HL-60 (cell line): ENCODE results near the gene TBC1D14.

Source experiments
- DNase-seq, 2 experiments: peaks; one replicate each; pipeline ENCODE4 v3.0.0-alpha.2; 2010 to 2020; ENCODE audit warnings: low read depth in 1 of 2, low spot score in 1 of 2
- H3K27ac ChIP-seq: fragments of 250-450 bp; sonication (Bioruptor Pico); replicated peaks from 2 replicates; pipeline ENCODE4 v1.5.1; 2020; ENCODE audit warnings: mild to moderate bottlenecking, moderate library complexity
- H3K27me3 ChIP-seq: fragments of 250-450 bp; sonication (Bioruptor Pico); 2 replicates; pipeline ENCODE4 v1.5.1; 2021; ENCODE audit warnings: mild to moderate bottlenecking, moderate library complexity; ENCODE audit not compliant: insufficient read depth, poor library complexity, severe bottlenecking
- H3K4me3 ChIP-seq: replicated peaks from 2 replicates; pipeline ENCODE4 v1.5.1; 2011; ENCODE audit warnings: mild to moderate bottlenecking, control low read depth, low read length; ENCODE audit not compliant: insufficient read depth
- GABPA ChIP-seq: IDR thresholded peaks from 2 replicates; pipeline ENCODE4 v1.6.1; 2012; ENCODE audit warnings: low read depth
- POLR2AphosphoS5 ChIP-seq: IDR thresholded peaks from 2 replicates; pipeline ENCODE4 v1.6.1; 2012; ENCODE audit warnings: low read depth
- SPI1 ChIP-seq: IDR thresholded peaks from 2 replicates; pipeline ENCODE4 v1.6.1; 2012; ENCODE audit warnings: low read depth, mild to moderate bottlenecking, borderline replicate concordance
- TF ChIP-seq, protein P1 (sequence below): IDR thresholded peaks from 2 replicates; pipeline ENCODE4 v1.6.1; 2012; ENCODE audit warnings: low read depth; ENCODE audit not compliant: insufficient replicate concordance
- TF ChIP-seq, protein P2 (sequence below): IDR thresholded peaks from one replicate; pipeline ENCODE4 v1.5.1; 2011; ENCODE audit warnings: low read length, control low read depth, inconsistent platforms; ENCODE audit not compliant: insufficient read depth

Gene TBC1D14

DNA sequence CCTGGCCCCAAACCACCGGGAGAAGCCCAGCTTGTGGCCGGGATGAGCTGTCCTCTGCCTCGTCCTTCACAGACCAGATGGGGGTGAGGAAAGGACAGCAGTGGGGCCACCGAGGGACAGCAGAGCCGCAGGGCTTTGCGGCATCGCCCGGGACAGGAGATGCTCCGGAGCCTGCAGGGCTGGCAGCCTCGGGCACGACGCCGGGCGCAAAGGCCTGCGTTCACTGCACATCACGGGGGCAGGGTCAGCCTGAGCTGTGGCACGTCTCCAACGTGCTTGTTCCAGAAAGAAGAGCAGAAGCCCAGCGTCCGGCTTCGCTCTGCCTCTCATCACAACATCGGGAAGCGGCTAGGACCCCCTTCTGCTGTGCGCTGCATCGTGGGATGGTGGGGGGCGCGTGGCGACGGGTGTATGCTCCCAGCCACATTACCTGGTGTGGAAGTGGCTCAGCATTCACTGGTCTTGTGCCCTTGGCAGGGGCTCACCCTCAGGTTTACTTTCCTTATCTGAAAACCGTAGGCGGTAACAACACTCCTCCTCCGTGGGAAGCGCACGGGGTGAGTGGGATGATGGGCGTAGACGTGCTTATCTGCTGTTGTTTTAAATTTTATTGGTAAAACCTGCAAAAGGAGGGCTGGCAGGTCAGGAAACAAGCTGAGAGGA, 141.0 kb downstream of the TBC1D14 start:
- Histone ChIP-seq H3K27ac (no peak overlapping the region), H3K4me3 (no peak overlapping the region), H3K27me3 (no peaks in the 10 kb centered on the region)
- TF ChIP-seq GABPA (no peak), SPI1 (no peak), POLR2AphosphoS5 (no peak)
- TF ChIP-seq, protein P1, sequence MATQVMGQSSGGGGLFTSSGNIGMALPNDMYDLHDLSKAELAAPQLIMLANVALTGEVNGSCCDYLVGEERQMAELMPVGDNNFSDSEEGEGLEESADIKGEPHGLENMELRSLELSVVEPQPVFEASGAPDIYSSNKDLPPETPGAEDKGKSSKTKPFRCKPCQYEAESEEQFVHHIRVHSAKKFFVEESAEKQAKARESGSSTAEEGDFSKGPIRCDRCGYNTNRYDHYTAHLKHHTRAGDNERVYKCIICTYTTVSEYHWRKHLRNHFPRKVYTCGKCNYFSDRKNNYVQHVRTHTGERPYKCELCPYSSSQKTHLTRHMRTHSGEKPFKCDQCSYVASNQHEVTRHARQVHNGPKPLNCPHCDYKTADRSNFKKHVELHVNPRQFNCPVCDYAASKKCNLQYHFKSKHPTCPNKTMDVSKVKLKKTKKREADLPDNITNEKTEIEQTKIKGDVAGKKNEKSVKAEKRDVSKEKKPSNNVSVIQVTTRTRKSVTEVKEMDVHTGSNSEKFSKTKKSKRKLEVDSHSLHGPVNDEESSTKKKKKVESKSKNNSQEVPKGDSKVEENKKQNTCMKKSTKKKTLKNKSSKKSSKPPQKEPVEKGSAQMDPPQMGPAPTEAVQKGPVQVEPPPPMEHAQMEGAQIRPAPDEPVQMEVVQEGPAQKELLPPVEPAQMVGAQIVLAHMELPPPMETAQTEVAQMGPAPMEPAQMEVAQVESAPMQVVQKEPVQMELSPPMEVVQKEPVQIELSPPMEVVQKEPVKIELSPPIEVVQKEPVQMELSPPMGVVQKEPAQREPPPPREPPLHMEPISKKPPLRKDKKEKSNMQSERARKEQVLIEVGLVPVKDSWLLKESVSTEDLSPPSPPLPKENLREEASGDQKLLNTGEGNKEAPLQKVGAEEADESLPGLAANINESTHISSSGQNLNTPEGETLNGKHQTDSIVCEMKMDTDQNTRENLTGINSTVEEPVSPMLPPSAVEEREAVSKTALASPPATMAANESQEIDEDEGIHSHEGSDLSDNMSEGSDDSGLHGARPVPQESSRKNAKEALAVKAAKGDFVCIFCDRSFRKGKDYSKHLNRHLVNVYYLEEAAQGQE = no peak
- TF ChIP-seq, protein P2, sequence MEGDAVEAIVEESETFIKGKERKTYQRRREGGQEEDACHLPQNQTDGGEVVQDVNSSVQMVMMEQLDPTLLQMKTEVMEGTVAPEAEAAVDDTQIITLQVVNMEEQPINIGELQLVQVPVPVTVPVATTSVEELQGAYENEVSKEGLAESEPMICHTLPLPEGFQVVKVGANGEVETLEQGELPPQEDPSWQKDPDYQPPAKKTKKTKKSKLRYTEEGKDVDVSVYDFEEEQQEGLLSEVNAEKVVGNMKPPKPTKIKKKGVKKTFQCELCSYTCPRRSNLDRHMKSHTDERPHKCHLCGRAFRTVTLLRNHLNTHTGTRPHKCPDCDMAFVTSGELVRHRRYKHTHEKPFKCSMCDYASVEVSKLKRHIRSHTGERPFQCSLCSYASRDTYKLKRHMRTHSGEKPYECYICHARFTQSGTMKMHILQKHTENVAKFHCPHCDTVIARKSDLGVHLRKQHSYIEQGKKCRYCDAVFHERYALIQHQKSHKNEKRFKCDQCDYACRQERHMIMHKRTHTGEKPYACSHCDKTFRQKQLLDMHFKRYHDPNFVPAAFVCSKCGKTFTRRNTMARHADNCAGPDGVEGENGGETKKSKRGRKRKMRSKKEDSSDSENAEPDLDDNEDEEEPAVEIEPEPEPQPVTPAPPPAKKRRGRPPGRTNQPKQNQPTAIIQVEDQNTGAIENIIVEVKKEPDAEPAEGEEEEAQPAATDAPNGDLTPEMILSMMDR = no peak
- no peak for DNase-seq

DNA sequence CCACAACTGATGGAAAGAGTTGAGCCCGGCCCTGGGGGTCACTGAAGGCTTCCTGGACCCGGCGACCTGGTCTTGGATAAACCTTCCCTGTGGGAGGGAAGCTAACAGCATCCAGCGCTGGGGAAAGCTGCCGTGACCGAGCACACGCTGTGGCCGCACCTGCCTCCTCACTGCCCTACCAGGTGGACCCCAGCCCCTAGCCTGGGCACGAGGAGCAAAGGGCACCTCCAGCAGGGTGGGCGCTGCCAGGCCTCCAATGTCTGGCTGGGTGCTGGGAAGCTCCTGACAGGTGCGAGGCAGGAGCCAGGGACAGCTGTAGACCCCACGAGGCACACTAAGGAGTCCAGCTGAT, 141.5 kb downstream of the TBC1D14 start:
- TF ChIP-seq SPI1 = no peak
- TF ChIP-seq GABPA = no peak
- TF ChIP-seq, protein P2 = no peak
- TF ChIP-seq POLR2AphosphoS5 = no peak
- TF ChIP-seq, protein P1 = no peak
- Histone ChIP-seq H3K27me3 (no peaks in the 10 kb centered on the region), H3K27ac (no peak overlapping the region), H3K4me3 (no peak overlapping the region)
- no peak for DNase-seq

DNA sequence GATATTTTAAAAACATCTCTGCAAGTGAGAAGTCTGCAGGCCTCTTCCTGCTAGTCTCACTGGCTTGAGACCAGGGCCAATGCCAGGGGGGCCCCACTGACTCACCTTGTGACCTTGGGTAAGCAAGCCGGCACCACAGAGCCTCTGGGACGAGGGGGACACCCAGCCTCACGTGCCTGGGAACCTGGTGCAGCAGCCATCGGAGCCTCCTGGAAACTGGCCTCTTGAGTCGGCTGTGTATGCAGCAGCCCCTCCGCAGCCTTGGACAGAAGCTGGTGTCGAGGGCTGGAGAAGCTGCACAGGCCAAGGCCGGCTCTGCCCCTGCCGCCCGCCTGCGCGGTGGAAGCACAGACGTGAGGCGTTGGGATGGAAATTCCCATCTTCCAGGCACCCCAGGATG, 142.3 kb downstream of the TBC1D14 start:
- no peak for DNase-seq
- no peak overlapping the region for H3K4me3 ChIP-seq
- TF ChIP-seq, protein P1 = no peak
- TF ChIP-seq, protein P2 = no peak
- TF ChIP-seq POLR2AphosphoS5 (no peak), SPI1 (no peak), GABPA (no peak)
- peak overlapping the region; percentile 71 for H3K27ac ChIP-seq
- no peaks in the 10 kb centered on the region for H3K27me3 ChIP-seq
